UCSD-AML1 (cell line): ENCODE measurements around the gene SFSWAP.
A peak's percentile ranks its signal among the peaks of the same experiment; 100 is the strongest.
"Not testable (repeated sequence)": the region's sequence is repeated elsewhere in the genome, so short reads cannot be mapped to it uniquely, and the experiment has no call there.

Source experiments
- DNase-seq: peaks from one replicate; lab custom pipeline; 2025; ENCODE audit not compliant: unreplicated experiment; lab: John Stamatoyannopoulos, UW

Gene SFSWAP

DNA sequence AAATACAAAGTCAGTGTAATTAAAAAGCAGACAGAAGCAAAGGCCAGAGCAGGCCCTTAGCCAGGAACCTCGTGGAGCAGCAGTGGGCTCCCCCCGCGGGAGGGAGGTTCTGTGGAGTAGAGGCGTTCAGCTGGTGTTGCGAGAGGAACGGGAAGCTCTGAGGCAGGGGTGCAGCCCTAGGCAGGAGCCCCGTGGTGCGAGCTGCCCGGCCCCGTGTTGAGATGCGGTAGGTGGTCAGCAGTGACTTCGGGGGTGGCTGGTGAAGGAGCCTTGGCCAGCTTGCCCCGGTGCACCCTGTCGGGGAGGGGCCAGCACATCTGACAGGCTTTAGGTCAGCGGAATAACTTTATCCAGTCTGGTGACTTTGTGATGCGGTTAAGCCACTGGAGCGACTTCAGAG is 46.2 kb downstream of the SFSWAP start:
- DNase-seq = no peak

DNA sequence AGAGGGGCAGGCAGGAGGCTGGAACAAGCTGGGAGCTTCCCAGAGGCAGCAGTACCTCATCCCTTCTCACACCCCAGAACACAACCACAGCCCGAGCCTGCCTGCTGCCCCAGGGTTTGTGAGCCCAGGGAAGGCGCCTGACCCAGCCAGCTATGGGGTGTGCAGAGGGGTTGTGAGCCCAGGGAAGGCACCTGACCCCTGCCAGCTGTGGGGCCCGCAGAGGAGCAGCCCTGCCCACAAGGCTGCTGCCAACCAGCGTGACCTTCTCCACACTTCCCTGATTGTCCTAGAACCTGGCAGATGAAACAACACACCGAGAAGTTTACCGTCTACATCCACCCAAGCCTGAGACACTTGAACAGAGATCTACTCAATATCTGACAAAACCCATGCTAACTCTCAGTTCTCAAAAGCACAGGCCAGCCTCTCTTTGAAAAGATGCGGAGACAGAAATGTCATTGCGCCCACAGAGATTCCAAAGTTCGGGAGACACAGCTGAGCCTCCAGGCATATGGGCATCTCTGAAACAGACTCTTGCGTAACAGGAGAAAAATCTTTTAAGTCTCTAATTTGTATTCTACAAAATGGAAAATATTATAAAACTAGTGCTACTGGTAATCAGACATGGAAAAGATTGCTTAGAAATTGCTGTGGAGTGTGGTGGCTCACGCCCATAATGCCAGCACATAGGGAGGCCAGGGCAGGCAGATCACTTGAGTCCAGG is 47.3 kb downstream of the SFSWAP start:
- no peak for DNase-seq

DNA sequence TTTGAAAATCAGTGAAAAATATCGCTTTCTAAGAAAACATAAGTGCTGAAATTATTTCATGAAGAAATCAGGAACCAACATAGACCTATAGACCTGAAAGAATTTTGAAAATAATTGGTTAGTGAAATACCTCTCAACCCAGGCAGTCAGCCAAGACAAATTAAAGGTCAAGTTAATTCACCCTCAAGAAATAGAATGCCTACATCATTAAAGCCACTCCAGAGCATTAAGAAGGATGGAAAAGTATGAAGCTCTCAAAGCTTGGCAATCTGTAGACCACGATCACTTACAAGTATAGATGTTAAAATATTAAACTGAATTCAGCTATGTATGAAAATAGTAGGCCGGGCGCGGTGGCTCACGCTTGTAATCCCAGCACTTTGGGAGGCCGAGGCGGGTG is 48.3 kb downstream of the SFSWAP start:
- no peak for DNase-seq

- no peak for DNase-seq
These were observed 50.7 kb downstream of the SFSWAP start for GRCh38 chr12:131761638-131762037.

GRCh38 chr12:131764738-131765137 is 53.8 kb downstream of the SFSWAP start:
- no peak for DNase-seq

GRCh38 chr12:131765961-131766360 is 55.1 kb downstream of the SFSWAP start:
- DNase-seq = no peak

DNA sequence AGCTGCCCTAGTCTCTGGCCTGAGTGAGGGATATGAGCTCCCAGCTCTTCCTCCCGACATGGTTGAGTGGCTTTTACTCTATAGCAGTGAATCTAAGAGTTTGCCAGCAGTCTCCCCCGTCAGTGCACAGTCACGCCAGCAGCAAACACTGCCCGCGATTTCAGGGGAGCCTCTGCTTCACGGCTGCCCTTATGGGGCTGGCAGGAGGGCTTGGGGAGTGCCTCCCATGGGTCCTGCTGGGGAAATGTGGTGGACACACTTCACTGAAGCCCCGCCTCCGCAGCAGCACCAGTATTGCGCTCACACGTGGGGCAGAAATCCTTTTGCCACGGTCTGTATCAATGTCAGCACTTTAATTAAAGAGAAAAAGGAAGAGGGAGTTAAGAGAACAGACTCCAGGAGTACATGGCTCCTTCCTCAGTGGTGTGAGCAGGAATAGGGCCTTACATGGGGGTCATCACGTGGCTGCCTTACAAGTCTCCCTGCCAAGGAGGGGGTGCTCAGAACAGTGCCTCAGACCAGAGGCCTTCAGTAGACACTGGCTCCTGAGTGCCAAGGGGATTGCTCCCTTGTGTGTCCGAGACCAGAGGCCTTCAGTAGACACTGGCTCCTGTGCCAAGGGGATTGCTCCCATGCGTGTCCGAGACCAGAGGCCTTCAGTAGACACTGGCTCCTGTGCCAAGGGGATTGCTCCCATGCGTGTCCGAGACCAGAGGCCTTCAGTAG is 55.7 kb downstream of the SFSWAP start:
- no peak for DNase-seq

DNA sequence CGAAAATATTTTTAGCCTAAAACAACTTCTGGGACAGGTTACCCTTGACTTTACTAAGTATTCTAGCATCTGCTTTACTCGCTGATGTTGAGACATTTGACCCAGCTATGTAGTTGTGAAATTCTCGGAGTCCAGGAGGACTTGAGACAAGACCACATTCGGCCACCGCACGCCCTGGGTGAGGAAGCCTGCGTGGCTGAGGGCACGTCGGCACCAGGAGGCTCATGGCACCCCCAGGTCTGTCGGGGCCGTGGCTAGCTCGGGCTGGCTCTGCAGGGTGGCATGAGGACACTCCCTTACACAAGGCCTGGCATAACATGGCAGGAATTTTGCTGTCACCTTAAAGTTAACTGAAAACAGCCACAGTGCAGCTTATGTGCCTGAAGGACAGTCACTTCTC is 59.2 kb downstream of the SFSWAP start:
- DNase-seq = no peak

DNA sequence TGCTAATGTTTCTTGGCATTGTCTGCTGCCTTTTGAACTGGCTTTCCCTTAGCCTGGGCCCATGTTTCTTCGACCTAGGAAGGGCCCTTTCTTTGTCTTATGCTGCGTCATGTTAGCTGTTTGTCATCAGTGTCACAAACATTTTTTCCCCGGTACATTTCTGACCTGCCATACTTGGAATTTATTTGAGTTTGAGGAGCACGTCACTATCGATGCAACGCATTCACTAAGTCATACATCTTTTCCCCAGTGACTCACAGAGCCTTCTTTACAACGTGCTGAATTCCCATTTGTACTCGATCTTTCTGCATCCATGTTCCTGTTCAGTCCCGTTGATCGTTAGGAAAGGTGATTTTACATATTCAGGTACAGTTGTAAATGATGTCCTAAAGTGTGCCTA is 61.1 kb downstream of the SFSWAP start:
- no peak for DNase-seq

DNA sequence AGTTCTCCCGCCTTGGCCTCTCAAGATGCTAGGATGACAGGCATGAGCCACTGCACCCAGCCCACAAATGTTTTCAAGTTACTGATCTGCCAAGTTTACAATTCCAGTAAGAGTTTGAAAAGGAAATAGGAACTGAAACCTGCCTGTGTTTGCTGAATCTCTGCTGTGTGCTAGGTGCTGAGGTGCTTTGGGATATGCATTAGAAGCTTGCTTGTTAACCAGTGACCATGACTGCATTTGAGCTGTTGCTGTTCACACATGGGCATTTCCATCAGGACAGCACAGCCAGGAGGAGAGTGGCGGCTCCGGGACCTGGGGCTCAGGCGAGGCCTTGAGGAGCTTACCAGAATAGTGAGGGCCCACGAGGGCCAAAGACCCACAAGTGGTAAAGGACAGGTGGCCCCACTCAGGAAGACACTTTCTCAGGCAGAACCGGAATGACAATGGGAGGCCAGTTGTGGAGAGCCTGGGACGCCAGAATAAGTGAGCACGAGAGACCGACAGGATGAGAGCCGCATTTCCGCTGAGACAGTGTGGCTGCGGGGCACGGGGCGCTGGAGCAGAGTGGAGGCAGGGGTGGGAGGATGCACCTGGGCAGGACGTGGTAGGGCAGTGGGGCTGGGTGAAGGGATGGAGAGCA is 62.8 kb downstream of the SFSWAP start:
- no peak for DNase-seq

GRCh38 chr12:131774576-131775391 is 63.9 kb downstream of the SFSWAP start:
- no peak for DNase-seq

GRCh38 chr12:131775392-131776236 is 64.7 kb downstream of the SFSWAP start:
- no peak for DNase-seq

DNA sequence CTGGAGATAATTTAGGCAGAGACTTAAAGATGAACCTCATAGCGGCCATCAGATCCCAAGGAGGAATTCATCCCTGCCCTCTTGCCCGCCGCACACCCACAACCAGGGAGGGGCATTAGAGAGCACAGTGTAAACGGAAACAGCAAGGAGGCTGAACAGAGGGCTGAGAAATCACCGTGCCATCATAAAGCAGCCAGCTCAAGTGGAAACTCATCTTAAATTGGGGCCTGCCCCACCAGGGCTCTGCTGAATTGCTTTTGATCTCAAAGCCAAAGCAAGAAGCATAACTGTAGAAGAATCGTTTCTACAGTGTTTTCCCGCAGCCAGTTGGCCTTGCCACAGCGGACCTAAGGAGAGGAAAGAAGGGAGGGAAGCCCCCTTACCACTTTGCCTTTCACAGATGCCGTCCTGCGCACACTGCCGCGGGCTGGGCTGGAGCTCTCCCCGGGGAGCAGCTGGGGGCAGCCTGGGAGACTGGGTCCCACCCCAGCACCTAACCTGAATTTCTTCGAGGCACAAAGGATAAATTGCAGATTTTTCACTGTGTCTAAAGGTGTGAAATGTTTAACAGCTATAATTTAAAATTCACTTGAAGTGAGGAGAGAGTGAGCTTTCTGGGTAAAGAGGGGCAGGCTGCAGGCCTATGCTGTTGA is 65.5 kb downstream of the SFSWAP start:
- DNase-seq = no peak

- not testable (repeated sequence) for DNase-seq
These were observed 66.4 kb downstream of the SFSWAP start for GRCh38 chr12:131777269-131777668.

DNA sequence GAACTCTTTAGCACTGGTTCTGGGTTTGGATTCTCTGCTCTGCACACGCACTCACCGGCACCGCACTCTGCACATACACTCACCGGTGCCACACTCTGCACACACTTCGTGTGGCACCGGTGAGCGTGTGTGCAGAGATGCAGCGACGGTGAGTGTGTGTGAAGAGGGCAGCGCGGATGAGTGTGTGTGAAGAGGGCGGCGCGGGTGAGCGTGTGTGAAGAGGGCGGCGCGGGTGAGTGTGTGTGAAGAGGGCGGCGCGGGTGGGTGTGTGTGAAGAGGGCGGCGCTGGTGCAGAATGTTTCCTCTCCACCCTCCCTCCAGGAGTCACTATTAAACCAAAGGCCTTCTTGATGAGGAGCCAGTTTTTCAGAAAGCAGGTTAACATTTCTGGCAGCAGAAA is 68.1 kb downstream of the SFSWAP start:
- no peak for DNase-seq

DNA sequence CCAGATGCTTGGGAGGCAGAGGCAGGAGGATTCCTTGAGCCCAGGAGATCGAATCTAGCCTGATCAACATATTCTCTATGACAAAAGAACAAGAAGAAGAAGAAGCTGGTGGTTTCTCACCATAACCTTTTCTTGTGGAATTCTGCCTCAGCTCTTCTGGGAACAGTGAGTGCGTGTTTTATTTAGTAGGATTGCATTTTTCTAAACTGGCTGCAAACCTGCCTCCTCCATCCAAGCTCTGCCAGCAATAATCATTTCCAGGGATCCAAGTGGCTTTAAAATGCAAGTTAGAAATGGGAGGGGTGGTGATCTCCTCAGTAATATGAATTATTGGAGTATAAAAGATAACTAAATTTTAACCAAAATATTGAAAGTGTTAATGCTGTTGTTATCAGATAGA is 71.2 kb downstream of the SFSWAP start:
- DNase-seq = no peak

- DNase-seq = peak; percentile 32
These were observed 73.1 kb downstream of the SFSWAP start for GRCh38 chr12:131783915-131784541.

- DNase-seq = no peak
These were observed 74.2 kb downstream of the SFSWAP start for GRCh38 chr12:131784909-131785762.
